ENCODE measurements around the gene CDK2AP2. TPM values are rescaled to one million over a fixed set of nuclear protein-coding genes. Genes with fewer than 3 reads are reported as not detected.
"Not testable (repeated sequence)": the region's sequence is repeated elsewhere in the genome, so short reads cannot be mapped to it uniquely, and the experiment has no call there.

CDK2AP2 gene
- 20.5 and 29.6 TPM in 2 replicates for total RNA-seq (2014; rRNA removed; shearing (Covaris generic))
- 54.1 and 55.2 TPM in 2 replicates for polyA plus RNA-seq (2016; fragmentation: Nextera tagmentation; extraction: Ambion mirVana)

DNA sequence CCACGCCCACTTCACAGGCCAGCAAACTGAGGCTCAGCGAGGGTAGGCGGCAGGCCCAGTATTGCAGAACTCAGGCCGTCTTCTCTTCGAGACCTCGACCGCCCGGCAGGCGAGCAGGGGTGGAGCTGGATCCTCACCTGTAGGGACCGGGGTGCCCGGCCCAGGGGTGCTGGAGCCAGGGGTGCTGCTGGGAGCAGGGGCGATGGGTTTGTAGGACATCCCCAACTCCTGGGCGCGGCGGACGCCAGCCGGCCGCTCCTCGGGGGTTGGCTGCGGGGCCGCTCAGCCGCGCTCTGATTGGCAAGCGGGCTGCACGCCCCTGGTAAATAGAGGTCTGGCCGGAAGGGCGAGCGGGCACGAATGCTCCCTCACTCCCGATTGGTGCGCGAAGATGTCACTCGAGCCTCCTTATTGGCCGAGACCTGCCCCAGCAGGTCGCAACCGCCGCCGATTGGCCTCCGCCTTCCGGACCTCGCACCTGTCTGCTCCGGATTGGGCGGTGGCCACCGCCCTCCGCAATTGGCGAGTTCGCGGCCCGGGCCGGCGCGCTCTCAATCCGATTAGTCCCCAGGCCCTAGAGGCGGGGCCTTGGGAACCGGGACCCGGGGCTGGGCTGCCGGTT, at the start of gene CDK2AP2:
CDK2AP2 (minus strand) TSS at position 299 of the 622 bp plus-strand sequence; CDS start at position 219, 80 bp downstream.
- Histone ChIP-seq H3K9ac (peak within 1 kb of the TSS; percentile 90), H3K9me3 (ENCODE audit: low read depth) (no peaks in the 10 kb centered on the region), H3F3A (ENCODE audit: insufficient read depth) (peaks cover 14% of the 10 kb centered on the region; the same call in 1 of the 2 replicates), H3K4me1 (ENCODE audit: insufficient read depth) (peaks cover 13% of the 10 kb centered on the region), H3K4me3 (peak within 1 kb of the TSS; percentile 79), H4K20me1 (ENCODE audit: insufficient read depth) (no peaks in the 10 kb centered on the region), H3K4me2 (ENCODE audit: unreplicated experiment) (peak within 1 kb of the TSS; percentile 97), H3K27ac (peak within 1 kb of the TSS; percentile 92), H3K9me2 (ENCODE audit: insufficient read depth) (no peaks in the 10 kb centered on the region), H3K79me2 (ENCODE audit: insufficient read depth) (peaks cover 12% of the 10 kb centered on the region; the same call in 1 of the 2 replicates), H3K36me3 (ENCODE audit: low read depth) (no peaks in the 10 kb centered on the region), H3K27me3 (replicated peaks; ENCODE audit: insufficient read depth) (peaks cover 10% of the 10 kb centered on the region; the same call in 1 of the 2 replicates), H2AFZ (peak within 1 kb of the TSS; percentile 93)
- in situ Hi-C loops (cut with MboI), result no loop called here
- 1 to 3% methylated on average over 27 to 57 of the region's 57 CpGs for WGBS, 2 experiments (ENCODE audit: low coverage in 1 of 2, low lambda C conversion rate in 2 of 2, missing lambda C conversion rate in 2 of 2)
- DNase-seq, result peak; percentile 99
- TF ChIP-seq EZH2 (IDR thresholded peaks at IDR 0.05; ENCODE audit: insufficient read depth, poor library complexity, severe bottlenecking), result no peak
- TF ChIP-seq EZH2phosphoT487 (IDR thresholded peaks at IDR 0.05; ENCODE audit: insufficient read depth, low read depth), result no peak

DNA sequence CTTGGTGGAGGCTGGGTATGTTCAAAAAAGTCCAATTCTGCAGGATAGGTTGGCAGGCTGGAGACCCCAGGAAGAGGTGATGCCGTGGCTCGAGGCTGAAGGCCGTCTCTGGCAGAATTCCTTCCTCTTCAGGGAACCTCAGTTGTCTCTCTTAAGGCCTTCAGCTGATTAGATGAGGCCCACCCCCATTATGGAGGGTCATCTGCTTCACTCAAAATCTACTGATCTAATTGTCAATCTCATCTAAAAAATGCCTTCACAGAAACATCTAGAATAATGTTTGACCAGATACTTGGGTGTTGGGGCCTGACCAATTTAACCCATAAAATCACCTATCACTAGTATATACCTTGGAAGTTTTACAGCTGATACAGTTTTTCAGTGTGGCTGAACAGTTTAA, 48.3 kb upstream of the CDK2AP2 start:
- Histone ChIP-seq H3K4me2 (ENCODE audit: unreplicated experiment) (no peak overlapping the region), H3K9me2 (ENCODE audit: insufficient read depth) (no peaks in the 10 kb centered on the region), H3K9me3 (ENCODE audit: low read depth) (no peaks in the 10 kb centered on the region), H4K20me1 (ENCODE audit: insufficient read depth) (no peaks in the 10 kb centered on the region), H3K4me3 (no peak overlapping the region), H3F3A (ENCODE audit: insufficient read depth) (no peaks in the 10 kb centered on the region), H3K27me3 (replicated peaks; ENCODE audit: insufficient read depth) (0 out of 2 replicates have a peak, but pooled peaks cover 5% of the 10 kb centered on the region), H3K27ac (no peak overlapping the region), H3K4me1 (ENCODE audit: insufficient read depth) (0 out of 2 replicates have a peak, but pooled peaks cover 3% of the 10 kb centered on the region), H3K36me3 (ENCODE audit: low read depth) (no peaks in the 10 kb centered on the region), H2AFZ (no peak overlapping the region), H3K9ac (no peak overlapping the region), H3K79me2 (ENCODE audit: insufficient read depth) (no peaks in the 10 kb centered on the region)
- TF ChIP-seq EZH2 (IDR thresholded peaks at IDR 0.05; ENCODE audit: insufficient read depth, poor library complexity, severe bottlenecking) (no peak), EZH2phosphoT487 (IDR thresholded peaks at IDR 0.05; ENCODE audit: insufficient read depth, low read depth) (no peak)
- in situ Hi-C loops (cut with MboI), result no loop called here
- no peak for DNase-seq
- 25 to 54% methylated on average over 3 of the region's 3 CpGs for WGBS, 2 experiments (ENCODE audit: low coverage in 1 of 2, low lambda C conversion rate in 2 of 2, missing lambda C conversion rate in 2 of 2)

DNA sequence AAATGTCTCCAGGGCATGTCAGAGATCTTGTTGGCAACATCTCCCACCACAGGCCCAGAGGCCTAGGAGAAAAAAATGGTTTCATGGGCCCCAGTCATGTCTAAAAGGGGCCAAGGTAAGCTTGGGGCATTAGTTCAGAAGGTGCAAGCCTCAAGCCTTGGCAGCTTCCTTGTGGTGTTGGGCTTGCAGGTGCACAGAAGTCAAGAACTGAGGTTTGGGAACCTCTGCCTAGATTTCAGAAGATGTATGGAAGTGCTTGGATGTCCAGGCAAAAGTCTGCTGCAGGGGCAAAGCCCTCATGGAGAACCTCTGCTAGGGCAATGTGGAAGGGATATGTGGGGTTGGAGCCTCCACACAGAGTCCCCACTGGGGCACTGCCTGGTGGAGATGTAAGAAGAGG, 43.7 kb upstream of the CDK2AP2 start:
- H3K36me3 ChIP-seq (ENCODE audit: low read depth); H3K9me3 ChIP-seq (ENCODE audit: low read depth); H3K4me1 ChIP-seq (ENCODE audit: insufficient read depth); H3F3A ChIP-seq (ENCODE audit: insufficient read depth); in situ Hi-C loops (cut with MboI); H3K9me2 ChIP-seq (ENCODE audit: insufficient read depth); H3K79me2 ChIP-seq (ENCODE audit: insufficient read depth); H3K27ac ChIP-seq; H3K4me2 ChIP-seq (ENCODE audit: unreplicated experiment); DNase-seq; H3K9ac ChIP-seq; H4K20me1 ChIP-seq (ENCODE audit: insufficient read depth); H3K4me3 ChIP-seq; H2AFZ ChIP-seq: not testable (repeated sequence)
- H3K27me3 ChIP-seq (replicated peaks; ENCODE audit: insufficient read depth), result peaks cover 16% of the 10 kb centered on the region

DNA sequence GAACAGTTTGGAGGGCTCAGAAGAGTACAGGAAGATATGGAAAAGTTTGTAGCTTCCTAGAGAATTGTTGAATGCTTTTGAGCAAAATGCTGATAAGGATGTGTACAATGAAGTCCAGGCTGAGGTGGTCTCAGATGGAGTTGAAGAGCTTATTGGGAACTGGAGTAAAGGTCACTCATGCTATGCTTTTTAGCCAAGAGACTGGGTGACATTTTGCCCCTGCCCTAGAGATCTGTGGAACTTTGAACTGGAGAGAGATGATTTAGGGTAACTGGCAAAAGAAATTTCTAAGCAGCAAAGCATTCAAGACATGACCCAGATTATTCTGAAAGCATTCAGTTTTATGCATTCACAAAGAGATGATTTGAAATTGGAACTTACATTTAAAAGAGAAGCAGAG, 43.2 kb upstream of the CDK2AP2 start:
- no peaks in the 10 kb centered on the region for H3K36me3 ChIP-seq (ENCODE audit: low read depth)
- H3K4me1 ChIP-seq (ENCODE audit: insufficient read depth), result no peaks in the 10 kb centered on the region
- H3K27me3 ChIP-seq (replicated peaks; ENCODE audit: insufficient read depth), result peaks cover 17% of the 10 kb centered on the region
- in situ Hi-C loops (cut with MboI), result no loop called here
- DNase-seq, result no peak
- H3K9me3 ChIP-seq (ENCODE audit: low read depth), result no peaks in the 10 kb centered on the region
- no peaks in the 10 kb centered on the region for H3K9me2 ChIP-seq (ENCODE audit: insufficient read depth)
- no peaks in the 10 kb centered on the region for H4K20me1 ChIP-seq (ENCODE audit: insufficient read depth)
- no peak overlapping the region for H3K9ac ChIP-seq
- H3K79me2 ChIP-seq (ENCODE audit: insufficient read depth), result no peaks in the 10 kb centered on the region
- no peak overlapping the region for H3K4me3 ChIP-seq
- H3K4me2 ChIP-seq (ENCODE audit: unreplicated experiment), result no peak overlapping the region
- no peak for TF ChIP-seq EZH2phosphoT487 (IDR thresholded peaks at IDR 0.05; ENCODE audit: insufficient read depth, low read depth)
- TF ChIP-seq EZH2 (IDR thresholded peaks at IDR 0.05; ENCODE audit: insufficient read depth, poor library complexity, severe bottlenecking), result no peak
- no peak overlapping the region for H3K27ac ChIP-seq
- H3F3A ChIP-seq (ENCODE audit: insufficient read depth), result no peaks in the 10 kb centered on the region
- no peak overlapping the region for H2AFZ ChIP-seq

Measured in GM23248 (cell line).